ENCODE results near the gene LPA.

GRCh38 chr6:160697826-160698225 lies 33.8 kb upstream of the LPA start:
- TF ChIP-seq CTCF (IDR thresholded peaks at IDR 0.05), result no peak
- TF ChIP-seq POLR2A (IDR thresholded peaks at IDR 0.05), result no peak

Data from uterus (tissue), 2 donors.